ENCODE results near the gene KREMEN1. TPM values are rescaled to one million over a fixed set of nuclear protein-coding genes. Genes with fewer than 3 reads are reported as not detected.

KREMEN1 gene
- total and polyA plus RNA-seq, 3 donors from 2014 or later = 42.5 to 54.9 (median 54.5) TPM

DNA sequence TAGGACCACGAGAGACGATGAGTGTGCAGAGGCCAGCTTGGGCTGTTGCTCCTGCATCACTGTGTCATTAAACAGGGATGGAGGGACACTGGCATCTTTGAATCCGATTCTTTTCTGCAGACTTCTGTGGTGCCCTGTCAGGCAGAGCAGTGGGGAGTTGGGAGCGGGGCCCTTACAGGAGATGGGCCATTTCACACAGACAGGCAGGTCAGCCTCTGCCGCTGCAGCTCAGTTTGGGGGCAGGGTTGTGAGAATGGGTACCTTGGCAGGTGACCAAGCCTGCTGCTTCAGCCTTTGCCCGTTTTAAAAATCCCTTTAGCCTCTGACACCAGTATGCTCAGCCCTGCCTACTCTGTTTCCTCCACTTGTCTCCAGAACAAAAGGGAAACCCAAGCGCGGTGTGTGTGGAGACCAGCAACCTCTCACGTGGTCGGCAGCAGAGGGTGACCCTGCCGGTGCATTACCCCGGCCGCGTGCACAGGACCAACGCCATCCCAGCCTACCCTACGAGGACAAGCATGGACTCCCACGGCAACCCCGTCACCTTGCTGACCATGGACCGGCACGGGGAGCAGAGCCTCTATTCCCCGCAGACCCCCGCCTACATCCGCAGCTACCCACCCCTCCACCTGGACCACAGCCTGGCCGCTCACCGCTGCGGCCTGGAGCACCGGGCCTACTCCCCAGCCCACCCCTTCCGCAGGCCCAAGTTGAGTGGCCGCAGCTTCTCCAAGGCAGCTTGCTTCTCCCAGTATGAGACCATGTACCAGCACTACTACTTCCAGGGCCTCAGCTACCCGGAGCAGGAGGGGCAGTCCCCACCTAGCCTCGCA, 23.8 kb upstream of the KREMEN1 start:
- Histone ChIP-seq H3K4me3 (peak overlapping the region in 1 of 2 donors; percentile 2), H3K9me3 (no peaks in the 10 kb centered on the region), H3K4me1 (no peaks in the 10 kb centered on the region), H3K27me3 (no peaks in the 10 kb centered on the region), H3K27ac (no peak overlapping the region), H3K36me3 (ENCODE audit: low read depth, missing control alignments) (no peaks in the 10 kb centered on the region)
- intact Hi-C loops (cut with DNase I; ENCODE audit: low total_unique reads) = loop anchor here (10.0 kb wide), 1 partner anchor 194 kb away; no protein-coding TSS in a partner anchor
- no peak for DNase-seq
- WGBS, 2 donors = 74 to 85% methylated on average over 25 to 29 of the region's 31 CpGs
- TF ChIP-seq POLR2A (IDR thresholded peaks at IDR 0.05) = no peak
- TF ChIP-seq, protein P1, sequence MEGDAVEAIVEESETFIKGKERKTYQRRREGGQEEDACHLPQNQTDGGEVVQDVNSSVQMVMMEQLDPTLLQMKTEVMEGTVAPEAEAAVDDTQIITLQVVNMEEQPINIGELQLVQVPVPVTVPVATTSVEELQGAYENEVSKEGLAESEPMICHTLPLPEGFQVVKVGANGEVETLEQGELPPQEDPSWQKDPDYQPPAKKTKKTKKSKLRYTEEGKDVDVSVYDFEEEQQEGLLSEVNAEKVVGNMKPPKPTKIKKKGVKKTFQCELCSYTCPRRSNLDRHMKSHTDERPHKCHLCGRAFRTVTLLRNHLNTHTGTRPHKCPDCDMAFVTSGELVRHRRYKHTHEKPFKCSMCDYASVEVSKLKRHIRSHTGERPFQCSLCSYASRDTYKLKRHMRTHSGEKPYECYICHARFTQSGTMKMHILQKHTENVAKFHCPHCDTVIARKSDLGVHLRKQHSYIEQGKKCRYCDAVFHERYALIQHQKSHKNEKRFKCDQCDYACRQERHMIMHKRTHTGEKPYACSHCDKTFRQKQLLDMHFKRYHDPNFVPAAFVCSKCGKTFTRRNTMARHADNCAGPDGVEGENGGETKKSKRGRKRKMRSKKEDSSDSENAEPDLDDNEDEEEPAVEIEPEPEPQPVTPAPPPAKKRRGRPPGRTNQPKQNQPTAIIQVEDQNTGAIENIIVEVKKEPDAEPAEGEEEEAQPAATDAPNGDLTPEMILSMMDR (IDR thresholded peaks at IDR 0.05) = no peak

GRCh38 chr22:29049655-29050263, 23.1 kb upstream of the KREMEN1 start:
- no peaks in the 10 kb centered on the region for H3K27me3 ChIP-seq
- no peaks in the 10 kb centered on the region for H3K36me3 ChIP-seq (ENCODE audit: low read depth, missing control alignments)
- intact Hi-C loops (cut with DNase I; ENCODE audit: low total_unique reads) = loop anchor here (10.0 kb wide), 1 partner anchor 195 kb away; no protein-coding TSS in a partner anchor
- no peak for DNase-seq
- 40 to 68% methylated on average over 15 to 34 of the region's 38 CpGs for WGBS, 2 donors
- H3K4me3 ChIP-seq = peak overlapping the region in 1 of 2 donors; percentile 2
- H3K27ac ChIP-seq = no peak overlapping the region
- TF ChIP-seq, protein P1 (IDR thresholded peaks at IDR 0.05) = no peak
- TF ChIP-seq POLR2A (IDR thresholded peaks at IDR 0.05) = no peak
- H3K4me1 ChIP-seq = no peaks in the 10 kb centered on the region
- H3K9me3 ChIP-seq = no peaks in the 10 kb centered on the region

DNA sequence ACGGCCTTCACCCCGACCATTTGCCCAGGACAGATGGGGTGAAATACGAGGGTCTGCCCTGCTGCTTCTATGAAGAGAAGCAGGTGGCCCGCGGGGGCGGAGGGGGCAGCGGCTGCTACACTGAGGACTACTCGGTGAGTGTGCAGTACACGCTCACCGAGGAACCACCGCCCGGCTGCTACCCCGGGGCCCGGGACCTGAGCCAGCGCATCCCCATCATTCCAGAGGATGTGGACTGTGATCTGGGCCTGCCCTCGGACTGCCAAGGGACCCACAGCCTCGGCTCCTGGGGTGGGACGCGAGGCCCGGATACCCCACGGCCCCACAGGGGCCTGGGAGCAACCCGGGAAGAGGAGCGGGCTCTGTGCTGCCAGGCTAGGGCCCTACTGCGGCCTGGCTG, 22.4 kb upstream of the KREMEN1 start:
- 60 to 100% methylated on average over 2 to 21 of the region's 24 CpGs for WGBS, 2 donors
- Histone ChIP-seq H3K4me3 (peak overlapping the region in 1 of 2 donors; percentile 2), H3K9me3 (no peaks in the 10 kb centered on the region), H3K27me3 (no peaks in the 10 kb centered on the region), H3K4me1 (no peaks in the 10 kb centered on the region), H3K27ac (no peak overlapping the region), H3K36me3 (ENCODE audit: low read depth, missing control alignments) (no peaks in the 10 kb centered on the region)
- DNase-seq = no peak
- no peak for TF ChIP-seq POLR2A (IDR thresholded peaks at IDR 0.05)
- TF ChIP-seq, protein P1 (IDR thresholded peaks at IDR 0.05) = no peak
- intact Hi-C loops (cut with DNase I; ENCODE audit: low total_unique reads) = no loop called here

GRCh38 chr22:29053048-29053702, 19.7 kb upstream of the KREMEN1 start:
- DNase-seq = no peak
- intact Hi-C loops (cut with DNase I; ENCODE audit: low total_unique reads) = no loop called here

More at GRCh38 chr22:29053048-29053702, 19.7 kb upstream of the KREMEN1 start:
- no peaks in the 10 kb centered on the region for H3K9me3 ChIP-seq
- WGBS, 2 donors = 93 to 96% methylated on average over 8 of the region's 8 CpGs
- no peak overlapping the region for H3K4me3 ChIP-seq
- no peaks in the 10 kb centered on the region for H3K27me3 ChIP-seq
- no peak overlapping the region for H3K27ac ChIP-seq
- no peaks in the 10 kb centered on the region for H3K4me1 ChIP-seq
- H3K36me3 ChIP-seq (ENCODE audit: low read depth, missing control alignments) = no peaks in the 10 kb centered on the region
- no peak for TF ChIP-seq POLR2A (IDR thresholded peaks at IDR 0.05)
- TF ChIP-seq, protein P1 (IDR thresholded peaks at IDR 0.05) = no peak
